ENCODE results near the gene NWD2. TPM values are rescaled to one million over a fixed set of nuclear protein-coding genes. Genes with fewer than 3 reads are reported as not detected.

Gene NWD2
- polyA plus RNA-seq, 1 experiment: not detected

GRCh38 chr4:37445023-37445422, 200.5 kb downstream of the NWD2 start:
- DNase-seq (ENCODE audit: low read depth): no peak
- Histone ChIP-seq H3K27me3 (ENCODE audit: control insufficient read depth, insufficient read depth, low read length) (no peaks in the 10 kb centered on the region), H3K4me3 (ENCODE audit: low read depth, low read length) (no peak overlapping the region), H3K36me3 (ENCODE audit: control insufficient read depth, insufficient read depth, low read length) (no peaks in the 10 kb centered on the region)
- POLR2A ChIA-PET: no interaction called here
- CTCF ChIA-PET: no interaction called here
- TF ChIP-seq, protein P1, sequence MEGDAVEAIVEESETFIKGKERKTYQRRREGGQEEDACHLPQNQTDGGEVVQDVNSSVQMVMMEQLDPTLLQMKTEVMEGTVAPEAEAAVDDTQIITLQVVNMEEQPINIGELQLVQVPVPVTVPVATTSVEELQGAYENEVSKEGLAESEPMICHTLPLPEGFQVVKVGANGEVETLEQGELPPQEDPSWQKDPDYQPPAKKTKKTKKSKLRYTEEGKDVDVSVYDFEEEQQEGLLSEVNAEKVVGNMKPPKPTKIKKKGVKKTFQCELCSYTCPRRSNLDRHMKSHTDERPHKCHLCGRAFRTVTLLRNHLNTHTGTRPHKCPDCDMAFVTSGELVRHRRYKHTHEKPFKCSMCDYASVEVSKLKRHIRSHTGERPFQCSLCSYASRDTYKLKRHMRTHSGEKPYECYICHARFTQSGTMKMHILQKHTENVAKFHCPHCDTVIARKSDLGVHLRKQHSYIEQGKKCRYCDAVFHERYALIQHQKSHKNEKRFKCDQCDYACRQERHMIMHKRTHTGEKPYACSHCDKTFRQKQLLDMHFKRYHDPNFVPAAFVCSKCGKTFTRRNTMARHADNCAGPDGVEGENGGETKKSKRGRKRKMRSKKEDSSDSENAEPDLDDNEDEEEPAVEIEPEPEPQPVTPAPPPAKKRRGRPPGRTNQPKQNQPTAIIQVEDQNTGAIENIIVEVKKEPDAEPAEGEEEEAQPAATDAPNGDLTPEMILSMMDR (IDR thresholded peaks at IDR 0.05; ENCODE audit: insufficient read depth, low read depth, low read length): no peak

- POLR2A ChIA-PET: no interaction called here
- TF ChIP-seq, protein P1 (IDR thresholded peaks at IDR 0.05; ENCODE audit: insufficient read depth, low read depth, low read length): no peak
- DNase-seq (ENCODE audit: low read depth): no peak
Observed at GRCh38 chr4:37446016-37446415, 201.5 kb downstream of the NWD2 start.

DNA sequence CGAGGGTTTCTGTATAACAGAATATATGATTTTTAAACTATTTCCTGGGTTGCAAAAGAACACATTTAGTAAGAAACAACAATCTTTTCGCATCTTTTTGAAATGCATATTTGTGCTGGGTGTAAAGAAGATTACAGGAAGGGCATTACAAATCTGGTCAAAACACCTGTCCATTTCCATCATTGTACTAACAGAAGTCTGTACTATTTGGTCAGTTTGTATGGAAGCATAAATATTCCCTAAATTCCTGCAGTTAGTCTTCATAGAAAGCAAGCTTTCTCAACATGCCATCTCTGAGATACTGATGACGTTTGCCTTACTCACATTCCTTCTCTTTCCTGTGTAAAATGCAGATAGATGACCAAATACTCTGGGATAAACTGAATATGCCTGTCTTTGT, 203.3 kb downstream of the NWD2 start:
- no peaks in the 10 kb centered on the region for H3K36me3 ChIP-seq (ENCODE audit: control insufficient read depth, insufficient read depth, low read length)
- ChIA-PET CTCF (no interaction called here), POLR2A (no interaction called here)
- TF ChIP-seq, protein P1 (IDR thresholded peaks at IDR 0.05; ENCODE audit: insufficient read depth, low read depth, low read length): no peak
- DNase-seq (ENCODE audit: low read depth): no peak
- no peak overlapping the region for H3K4me3 ChIP-seq (ENCODE audit: low read depth, low read length)
- no peaks in the 10 kb centered on the region for H3K27me3 ChIP-seq (ENCODE audit: control insufficient read depth, insufficient read depth, low read length)

More at GRCh38 chr4:37446016-37446415, 201.5 kb downstream of the NWD2 start:
- no peaks in the 10 kb centered on the region for H3K36me3 ChIP-seq (ENCODE audit: control insufficient read depth, insufficient read depth, low read length)
- H3K27me3 ChIP-seq (ENCODE audit: control insufficient read depth, insufficient read depth, low read length): no peaks in the 10 kb centered on the region
- no peak overlapping the region for H3K4me3 ChIP-seq (ENCODE audit: low read depth, low read length)
- CTCF ChIA-PET: no interaction called here

DNA sequence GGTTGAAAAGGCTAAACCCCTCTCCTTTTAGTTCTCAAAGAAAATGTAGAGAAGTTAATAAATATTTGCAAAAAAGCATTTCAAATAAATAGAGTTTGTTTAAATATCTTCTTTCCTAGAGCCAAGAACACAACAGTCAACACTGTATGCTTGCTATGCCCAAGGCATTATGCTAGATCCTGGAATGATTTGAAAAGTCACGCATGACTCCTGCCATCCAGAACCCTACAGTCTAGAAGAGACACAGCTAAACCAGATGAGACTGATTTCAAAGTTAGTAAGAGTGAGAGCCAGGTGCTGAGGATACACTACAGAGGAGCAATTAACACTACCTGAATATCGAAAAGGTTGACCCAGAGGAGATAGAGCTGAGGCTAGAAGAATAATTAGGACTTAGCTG, 205.8 kb downstream of the NWD2 start:
- Histone ChIP-seq H3K27me3 (ENCODE audit: control insufficient read depth, insufficient read depth, low read length) (peaks cover 8% of the 10 kb centered on the region), H3K36me3 (ENCODE audit: control insufficient read depth, insufficient read depth, low read length) (no peaks in the 10 kb centered on the region), H3K4me3 (ENCODE audit: low read depth, low read length) (no peak overlapping the region)
- POLR2A ChIA-PET: no interaction called here
- CTCF ChIA-PET: interaction anchor here (1.6 to 2.5 kb wide), 2 partner anchors 116 to 351 kb away, joined by 5 to 6 read pairs; no protein-coding TSS in a partner anchor
- DNase-seq (ENCODE audit: low read depth): no peak
- TF ChIP-seq, protein P1 (IDR thresholded peaks at IDR 0.05; ENCODE audit: insufficient read depth, low read depth, low read length): no peak

GRCh38 chr4:37450911-37451310, 206.4 kb downstream of the NWD2 start:
- Histone ChIP-seq H3K36me3 (ENCODE audit: control insufficient read depth, insufficient read depth, low read length) (no peaks in the 10 kb centered on the region), H3K27me3 (ENCODE audit: control insufficient read depth, insufficient read depth, low read length) (peaks cover 8% of the 10 kb centered on the region), H3K4me3 (ENCODE audit: low read depth, low read length) (no peak overlapping the region)
- DNase-seq (ENCODE audit: low read depth): no peak
- ChIA-PET POLR2A (no interaction called here), CTCF (interaction anchor here (1.6 to 2.5 kb wide), 2 partner anchors 115 to 351 kb away, joined by 5 to 6 read pairs; no protein-coding TSS in a partner anchor)
- TF ChIP-seq, protein P1 (IDR thresholded peaks at IDR 0.05; ENCODE audit: insufficient read depth, low read depth, low read length): no peak
